Stimulated activated CD4-positive, alpha-beta T cell treated with anti-CD3 and anti-CD28 coated beads, Interleukin-1b, Interleukin-23, amount 100 ng/mL, for 48 hours (primary cell): Measurements from ENCODE around the gene PPHLN1.
"Not testable (repeated sequence)": the region's sequence is repeated elsewhere in the genome, so short reads cannot be mapped to it uniquely, and the experiment has no call there.

Experiments used
- DNase-seq: peaks from one replicate; pipeline ENCODE4 v3.0.0-alpha.2; 2020

Gene PPHLN1

GRCh38 chr12:42323856-42324255 lies 2.1 kb upstream of the PPHLN1 start:
- DNase-seq: no peak

GRCh38 chr12:42325326-42325652 lies 678 bp upstream of the PPHLN1 start:
- DNase-seq: no peak

GRCh38 chr12:42326541-42327226 lies 717 bp downstream of the PPHLN1 start:
- DNase-seq: no peak

- no peak for DNase-seq
Observed at GRCh38 chr12:42327227-42327590, 1.2 kb downstream of the PPHLN1 start.

- DNase-seq: not testable (repeated sequence)
Observed at GRCh38 chr12:42330097-42330496, 4.1 kb downstream of the PPHLN1 start.

GRCh38 chr12:42332301-42333285 lies 6.6 kb downstream of the PPHLN1 start:
- no peak for DNase-seq

- DNase-seq: no peak
Observed at GRCh38 chr12:42336286-42336685, 10.3 kb downstream of the PPHLN1 start.

- DNase-seq: no peak
Observed at GRCh38 chr12:42338280-42338679, 12.3 kb downstream of the PPHLN1 start.

GRCh38 chr12:42342028-42342427 lies 16.1 kb downstream of the PPHLN1 start:
- no peak for DNase-seq

- no peak for DNase-seq
Observed at GRCh38 chr12:42343721-42344120, 17.8 kb downstream of the PPHLN1 start.

- DNase-seq: no peak
Observed at GRCh38 chr12:42346403-42347002, 20.5 kb downstream of the PPHLN1 start.

GRCh38 chr12:42349119-42350020 lies 23.4 kb downstream of the PPHLN1 start:
- DNase-seq: not testable (repeated sequence)

- DNase-seq: not testable (repeated sequence)
Observed at GRCh38 chr12:42350021-42350407, 24.0 kb downstream of the PPHLN1 start.

GRCh38 chr12:42356344-42356743 lies 30.4 kb downstream of the PPHLN1 start:
- DNase-seq: no peak

GRCh38 chr12:42360747-42361403 lies 34.9 kb downstream of the PPHLN1 start:
- no peak for DNase-seq

GRCh38 chr12:42361909-42362646 lies 36.1 kb downstream of the PPHLN1 start:
- no peak for DNase-seq

- DNase-seq: no peak
Observed at GRCh38 chr12:42362647-42363260, 36.8 kb downstream of the PPHLN1 start.

GRCh38 chr12:42364692-42365091 lies 38.7 kb downstream of the PPHLN1 start:
- no peak for DNase-seq

- DNase-seq: no peak
Observed at GRCh38 chr12:42365486-42365885, 39.5 kb downstream of the PPHLN1 start.

GRCh38 chr12:42370013-42370412 lies 44.0 kb downstream of the PPHLN1 start:
- no peak for DNase-seq
